GM18505 (cell line): ENCODE measurements around the gene LPCAT2.

Experiments used
- ATAC-seq: cut with Tn5 transposase; IDR thresholded peaks from one replicate; pipeline ENCODE4 v1.9.1; 2021; ENCODE audit not compliant: unreplicated experiment
- POLR2A ChIP-seq: IDR thresholded peaks from 4 replicates; pipeline ENCODE4 v1.6.1; 2011; ENCODE audit warnings: borderline replicate concordance; ENCODE audit not compliant: insufficient read depth, insufficient read length; ENCODE audit errors: extremely low read depth

The LPCAT2 gene

GRCh38 chr16:55502801-55503366, 6.0 kb upstream of the LPCAT2 start:
- no peak for ATAC-seq
- TF ChIP-seq POLR2A = no peak

- TF ChIP-seq POLR2A = no peak
These were observed 4.9 kb upstream of the LPCAT2 start for GRCh38 chr16:55503726-55504550.

GRCh38 chr16:55505333-55506015, 3.4 kb upstream of the LPCAT2 start:
- ATAC-seq = no peak
- no peak for TF ChIP-seq POLR2A

More at GRCh38 chr16:55503726-55504550, 4.9 kb upstream of the LPCAT2 start:
- ATAC-seq = no peak

- ATAC-seq = no peak
- TF ChIP-seq POLR2A = no peak
These were observed 2.8 kb upstream of the LPCAT2 start for GRCh38 chr16:55506083-55506482.

GRCh38 chr16:55506708-55507107, 2.2 kb upstream of the LPCAT2 start:
- no peak for ATAC-seq
- no peak for TF ChIP-seq POLR2A

GRCh38 chr16:55508271-55508921, 476 bp upstream of the LPCAT2 start:
- no peak for ATAC-seq
- TF ChIP-seq POLR2A = no peak

GRCh38 chr16:55510185-55510805, 1.4 kb downstream of the LPCAT2 start:
- no peak for ATAC-seq
- no peak for TF ChIP-seq POLR2A

GRCh38 chr16:55512941-55513340, 4.1 kb downstream of the LPCAT2 start:
- no peak for ATAC-seq
- TF ChIP-seq POLR2A = no peak

GRCh38 chr16:55513616-55514015, 4.7 kb downstream of the LPCAT2 start:
- no peak for ATAC-seq
- TF ChIP-seq POLR2A = no peak

- ATAC-seq = no peak
- TF ChIP-seq POLR2A = no peak
These were observed 6.2 kb downstream of the LPCAT2 start for GRCh38 chr16:55515111-55515510.

GRCh38 chr16:55521792-55522191, 12.9 kb downstream of the LPCAT2 start:
- no peak for ATAC-seq
- TF ChIP-seq POLR2A = no peak

- no peak for ATAC-seq
- TF ChIP-seq POLR2A = no peak
These were observed 17.6 kb downstream of the LPCAT2 start for GRCh38 chr16:55526441-55526840.

GRCh38 chr16:55527885-55528284, 19.0 kb downstream of the LPCAT2 start:
- no peak for TF ChIP-seq POLR2A
- ATAC-seq = no peak
